ENCODE data around the gene IFFO2.

GRCh38 chr1:18901147-18901951 is 55.1 kb downstream of the IFFO2 start:
- TF ChIP-seq POLR2AphosphoS5 (IDR thresholded peaks at IDR 0.05; ENCODE audit: low read depth, low read length) (no peak), REST (IDR thresholded peaks at IDR 0.05; ENCODE audit: insufficient read depth in 1 of 2, low read depth in 2 of 2, low read length in 2 of 2) (no peak), SIN3A (IDR thresholded peaks at IDR 0.05; ENCODE audit: borderline replicate concordance, insufficient read depth, low read length) (no peak), TAF1 (IDR thresholded peaks at IDR 0.05; ENCODE audit: borderline replicate concordance, insufficient read depth, low read length) (no peak)
